ENCODE measurements around the gene OR11H1.
"Not testable (repeated sequence)": the region's sequence is repeated elsewhere in the genome, so short reads cannot be mapped to it uniquely, and the experiment has no call there.

The OR11H1 gene

DNA sequence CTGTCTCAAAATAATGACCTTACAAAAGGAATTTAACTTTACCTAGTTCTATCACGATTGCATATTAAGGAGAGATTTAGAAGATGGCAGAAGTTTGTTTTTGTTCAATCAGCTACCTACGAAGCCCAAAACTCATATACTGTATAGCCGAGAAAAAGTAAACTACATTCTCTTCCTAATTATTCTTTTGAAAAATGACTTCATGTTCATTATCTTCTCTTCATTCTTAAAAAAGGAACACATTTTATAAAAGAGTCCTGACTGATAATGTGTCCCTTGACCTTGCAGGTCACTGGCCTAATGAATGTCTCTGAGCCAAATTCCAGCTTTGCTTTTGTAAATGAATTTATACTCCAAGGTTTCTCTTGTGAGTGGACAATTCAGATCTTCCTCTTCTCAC is at the start of gene OR11H1:
Gene OR11H1 (plus strand): TSS at position 301 of the 400 bp plus-strand sequence. CDS start 0 bp downstream, at position 301.
- not testable (repeated sequence) for DNase-seq

DNA sequence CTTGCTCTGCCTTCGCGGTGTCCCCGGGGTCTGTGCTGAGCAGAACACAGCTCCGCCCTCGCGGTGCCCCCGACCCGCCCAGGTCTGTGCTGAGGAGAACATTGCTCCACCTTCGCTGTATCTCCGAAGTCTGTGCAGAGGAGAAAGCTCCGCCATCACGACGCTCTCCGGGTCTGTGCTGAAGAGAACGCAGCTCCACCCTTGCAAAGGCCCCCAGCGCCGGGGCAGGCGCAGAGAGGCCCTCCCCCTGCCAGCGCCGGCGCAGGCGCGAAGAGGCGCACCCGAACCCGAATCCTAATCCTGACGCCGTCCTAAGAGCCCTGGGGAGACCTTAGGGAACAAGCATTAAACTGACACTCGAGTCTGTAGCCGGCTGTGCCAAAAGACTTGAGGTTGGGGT is 18.0 kb upstream of the OR11H1 start:
- DNase-seq, result not testable (repeated sequence)

DNA sequence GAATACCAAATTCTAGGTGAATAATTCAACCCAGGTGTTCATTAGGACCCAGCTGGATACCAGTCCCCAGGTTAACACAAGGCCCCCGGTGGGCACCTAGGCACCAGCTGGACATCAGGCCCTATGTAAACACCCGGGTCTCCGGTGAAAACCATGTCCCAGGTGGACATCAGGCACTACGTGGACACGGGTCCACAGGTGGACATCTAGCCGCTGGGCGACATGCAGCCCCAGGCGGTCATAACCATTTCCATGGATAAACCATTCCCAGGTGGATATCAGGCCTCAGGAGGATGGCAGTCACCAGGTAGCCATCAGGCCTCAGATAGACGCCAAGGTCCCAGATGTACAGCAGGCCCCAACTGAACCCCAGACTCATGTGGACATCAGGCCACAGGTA is 12.1 kb upstream of the OR11H1 start:
- DNase-seq, result not testable (repeated sequence)

DNA sequence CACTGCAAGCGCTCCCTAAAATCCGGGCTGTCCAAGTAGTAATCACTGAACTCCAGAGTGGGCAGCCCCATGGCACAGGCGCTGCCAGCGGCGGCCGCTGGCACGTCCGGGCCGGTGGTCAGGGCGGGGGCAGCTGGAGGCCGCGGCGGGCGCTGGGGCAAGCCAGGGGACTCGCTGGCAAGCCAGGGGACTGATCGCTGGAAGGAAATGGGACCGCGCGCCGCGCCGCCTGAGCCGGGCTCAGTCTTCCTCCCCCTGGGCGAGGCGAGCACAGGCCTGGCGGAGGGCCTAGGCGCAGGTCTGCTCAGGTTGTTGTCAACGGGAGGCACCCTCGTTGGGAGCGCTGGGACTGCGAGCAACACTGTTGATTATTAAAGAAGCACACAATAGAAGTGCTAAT is 25.8 kb downstream of the OR11H1 start:
- DNase-seq, result not testable (repeated sequence)

DNA sequence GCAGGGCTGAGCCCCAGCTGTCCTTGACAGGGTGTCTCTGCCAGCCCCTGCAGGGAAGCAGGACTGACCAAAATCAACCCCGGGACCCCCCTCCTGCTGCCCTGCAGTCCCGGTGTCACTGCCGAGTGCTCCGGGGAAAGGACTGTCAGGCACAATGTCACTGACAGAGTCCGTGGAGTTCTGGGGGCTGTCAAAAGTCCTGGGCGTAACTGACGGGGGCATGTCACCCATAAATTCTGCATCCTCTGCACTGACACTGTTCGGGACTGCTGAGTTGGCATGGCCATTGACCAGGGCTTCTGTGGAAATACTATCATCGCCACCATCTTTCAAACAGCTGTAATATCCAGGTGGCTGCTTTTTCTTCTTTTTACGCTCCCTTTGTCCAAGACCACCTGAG is 35.5 kb downstream of the OR11H1 start:
- not testable (repeated sequence) for DNase-seq

DNA sequence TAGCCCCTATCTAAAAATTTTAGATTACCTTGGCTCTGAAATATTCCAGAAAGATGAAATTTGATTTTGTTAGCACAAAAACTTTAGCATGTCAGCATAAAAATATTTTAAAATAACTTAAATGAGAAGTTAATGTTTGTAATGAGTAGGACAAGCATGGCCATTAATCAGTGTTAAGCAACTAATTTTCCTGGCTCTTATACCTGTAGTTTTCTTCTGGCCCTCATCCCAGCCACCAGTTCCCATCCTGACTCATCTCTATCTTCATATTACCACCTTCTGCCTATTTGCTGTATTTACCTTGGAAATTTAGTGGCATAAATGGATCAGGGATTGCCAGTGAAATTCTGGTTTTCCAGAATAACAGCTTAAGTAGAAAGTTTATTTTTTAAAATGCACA is 37.1 kb downstream of the OR11H1 start:
- not testable (repeated sequence) for DNase-seq

All from NCI-H226 (cell line).